Measurements from ENCODE around the gene PSRC1.

Gene PSRC1

GRCh38 chr1:109257682-109258421, 25.1 kb downstream of the PSRC1 start:
- no peak for DNase-seq (ENCODE audit: low read depth)

- no peak for DNase-seq (ENCODE audit: low read depth)
Measured at GRCh38 chr1:109256971-109257681, 25.8 kb downstream of the PSRC1 start.

- no peak for DNase-seq (ENCODE audit: low read depth)
Measured at GRCh38 chr1:109256085-109256484, 26.9 kb downstream of the PSRC1 start.

GRCh38 chr1:109255678-109256077, 27.3 kb downstream of the PSRC1 start:
- DNase-seq (ENCODE audit: low read depth) = no peak

GRCh38 chr1:109255097-109255651, 27.8 kb downstream of the PSRC1 start:
- DNase-seq (ENCODE audit: low read depth) = no peak

GRCh38 chr1:109254621-109255096, 28.3 kb downstream of the PSRC1 start:
- no peak for DNase-seq (ENCODE audit: low read depth)

- DNase-seq (ENCODE audit: low read depth) = no peak
Measured at GRCh38 chr1:109253803-109254620, 28.9 kb downstream of the PSRC1 start.

GRCh38 chr1:109252893-109253802, 29.8 kb downstream of the PSRC1 start:
- no peak for DNase-seq (ENCODE audit: low read depth)

- no peak for DNase-seq (ENCODE audit: low read depth)
Measured at GRCh38 chr1:109252167-109252892, 30.6 kb downstream of the PSRC1 start.

- no peak for DNase-seq (ENCODE audit: low read depth)
Measured at GRCh38 chr1:109251277-109252166, 31.4 kb downstream of the PSRC1 start.

- no peak for DNase-seq (ENCODE audit: low read depth)
Measured at GRCh38 chr1:109250454-109251276, 32.3 kb downstream of the PSRC1 start.

- DNase-seq (ENCODE audit: low read depth) = no peak
Measured at GRCh38 chr1:109249654-109250401, 33.1 kb downstream of the PSRC1 start.

GRCh38 chr1:109248797-109249629, 33.9 kb downstream of the PSRC1 start, which contains the start of gene CELSR2:
Gene CELSR2 (plus strand): TSS chr1:109249539. CDS start chr1:109250080, 541 bp downstream.
- DNase-seq (ENCODE audit: low read depth) = no peak

- DNase-seq (ENCODE audit: low read depth) = no peak
Measured at GRCh38 chr1:109248444-109248796, 34.5 kb downstream of the PSRC1 start.

- no peak for DNase-seq (ENCODE audit: low read depth)
Measured at GRCh38 chr1:109247401-109248365, 35.3 kb downstream of the PSRC1 start.

- DNase-seq (ENCODE audit: low read depth) = no peak
Measured at GRCh38 chr1:109246141-109246551, 36.8 kb downstream of the PSRC1 start.
